ENCODE measurements around the gene NR1D1.

DNA sequence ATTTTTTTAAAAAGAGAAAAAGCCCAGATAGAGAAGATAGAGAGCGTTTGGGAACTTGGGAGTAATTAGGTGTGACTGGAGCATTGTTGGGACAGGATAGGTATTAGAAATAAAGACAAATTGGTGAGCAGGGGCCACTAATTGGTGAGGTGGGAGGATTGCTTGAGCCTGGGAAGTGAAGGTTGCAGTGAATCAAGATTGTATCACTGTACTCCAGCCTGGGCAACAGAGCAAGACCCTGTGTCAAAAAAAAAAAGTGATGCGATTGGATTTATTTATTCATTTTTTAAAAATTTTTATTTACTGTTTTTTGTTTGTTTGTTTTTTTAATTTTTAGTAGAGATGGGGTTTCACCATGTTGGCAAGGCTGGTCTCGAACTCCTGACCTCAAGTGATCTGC, 45.1 kb upstream of the NR1D1 start:
- TF ChIP-seq, protein P1, sequence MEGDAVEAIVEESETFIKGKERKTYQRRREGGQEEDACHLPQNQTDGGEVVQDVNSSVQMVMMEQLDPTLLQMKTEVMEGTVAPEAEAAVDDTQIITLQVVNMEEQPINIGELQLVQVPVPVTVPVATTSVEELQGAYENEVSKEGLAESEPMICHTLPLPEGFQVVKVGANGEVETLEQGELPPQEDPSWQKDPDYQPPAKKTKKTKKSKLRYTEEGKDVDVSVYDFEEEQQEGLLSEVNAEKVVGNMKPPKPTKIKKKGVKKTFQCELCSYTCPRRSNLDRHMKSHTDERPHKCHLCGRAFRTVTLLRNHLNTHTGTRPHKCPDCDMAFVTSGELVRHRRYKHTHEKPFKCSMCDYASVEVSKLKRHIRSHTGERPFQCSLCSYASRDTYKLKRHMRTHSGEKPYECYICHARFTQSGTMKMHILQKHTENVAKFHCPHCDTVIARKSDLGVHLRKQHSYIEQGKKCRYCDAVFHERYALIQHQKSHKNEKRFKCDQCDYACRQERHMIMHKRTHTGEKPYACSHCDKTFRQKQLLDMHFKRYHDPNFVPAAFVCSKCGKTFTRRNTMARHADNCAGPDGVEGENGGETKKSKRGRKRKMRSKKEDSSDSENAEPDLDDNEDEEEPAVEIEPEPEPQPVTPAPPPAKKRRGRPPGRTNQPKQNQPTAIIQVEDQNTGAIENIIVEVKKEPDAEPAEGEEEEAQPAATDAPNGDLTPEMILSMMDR (IDR thresholded peaks at IDR 0.05): no peak
- no peak for TF ChIP-seq POLR2A (IDR thresholded peaks at IDR 0.05)
